CD4-positive, alpha-beta T cell (primary cell): ENCODE measurements around the gene XRCC5. TPM values are rescaled to one million over a fixed set of nuclear protein-coding genes. Genes with fewer than 3 reads are reported as not detected.

Experiments used
- ATAC-seq: fragments of 200-7000 bp; cut with Tn5 transposase; one replicate; pipeline ENCODE4 v1.10.0; 2022; ENCODE audit warnings: mild to moderate bottlenecking; ENCODE audit not compliant: poor library complexity
- CTCF ChIA-PET: fragments of 350-600 bp; sonication (Branson Sonifier 250); formaldehyde crosslinking; loops from one replicate; lab custom pipeline; 2021; ENCODE audit warnings: antibody characterized with exemption, inconsistent platforms; lab: Charles Lee
- POLR2A ChIA-PET: fragments of 350-600 bp; sonication (Branson Sonifier 250); formaldehyde crosslinking; loops from one replicate; lab custom pipeline; 2021; ENCODE audit warnings: antibody characterized with exemption, inconsistent platforms; lab: Charles Lee
- DNase-seq, 14 experiments: peaks; one replicate each; pipeline ENCODE4 v3.0.0-alpha.2; 2013 to 2020; ENCODE audit warnings: mixed read lengths in 2 of 14
- H3K27ac ChIP-seq, 2 donors: one replicate each; pipeline versions ENCODE4 v1.5.1 to v1.7.0; 2013; ENCODE audit warnings: low read length in 2 of 2, low read depth in 1 of 2, mild to moderate bottlenecking in 1 of 2
- H3K27me3 ChIP-seq, 2 experiments: 1 replicate in 1 of 2; 2 replicates in 1 of 2; pipeline versions ENCODE4 v1.6.1 to v1.7.0; 2013; ENCODE audit warnings: low read length in 2 of 2, control low read depth in 1 of 2, mild to moderate bottlenecking in 1 of 2, moderate library complexity in 1 of 2; ENCODE audit not compliant: insufficient read depth in 2 of 2, control insufficient read depth in 1 of 2
- H3K36me3 ChIP-seq: one replicate; pipeline ENCODE4 v1.6.1; 2013; ENCODE audit warnings: low read length, control low read depth; ENCODE audit not compliant: insufficient read depth
- H3K4me1 ChIP-seq: one replicate; pipeline ENCODE4 v1.6.1; 2013; ENCODE audit warnings: low read length, control low read depth; ENCODE audit not compliant: insufficient read depth
- H3K4me3 ChIP-seq: one replicate; pipeline ENCODE4 v1.5.1; 2013; ENCODE audit warnings: mild to moderate bottlenecking, low read length, moderate library complexity
- H3K9me3 ChIP-seq, 2 experiments: 1 replicate in 1 of 2; 2 replicates in 1 of 2; pipeline versions ENCODE4 v1.6.1 to v1.7.0; 2013; ENCODE audit warnings: low read length in 2 of 2, mild to moderate bottlenecking in 2 of 2, control low read depth in 1 of 2, moderate library complexity in 1 of 2; ENCODE audit not compliant: control insufficient read depth in 1 of 2, insufficient read depth in 1 of 2
- H3K27ac Mint-ChIP-seq: one replicate; pipeline ENCODE4 v1.8.0; 2020; ENCODE audit warnings: mixed read lengths
- H3K27me3 Mint-ChIP-seq: one replicate; pipeline ENCODE4 v1.8.0; 2021; ENCODE audit warnings: mixed read lengths
- H3K36me3 Mint-ChIP-seq: one replicate; pipeline ENCODE4 v1.8.0; 2021; ENCODE audit warnings: low read depth, mixed read lengths
- H3K4me1 Mint-ChIP-seq: one replicate; pipeline ENCODE4 v1.8.0; 2021; ENCODE audit warnings: low read depth, mixed read lengths
- H3K4me3 Mint-ChIP-seq: one replicate; pipeline ENCODE4 v1.8.0; 2020; ENCODE audit warnings: mild to moderate bottlenecking, mixed read lengths
- H3K9me3 Mint-ChIP-seq: one replicate; pipeline ENCODE4 v1.8.0; 2020; ENCODE audit warnings: mixed read lengths
- CTCF ChIP-seq: fragments of 200-600 bp; IDR thresholded peaks from one replicate; pipeline ENCODE4 v1.8.0; 2022; ENCODE audit warnings: antibody characterized with exemption, mild to moderate bottlenecking
- intact Hi-C, 2 experiments: fragments of 100-400 bp; cut with DNase I in 1 of 2; cut with micrococcal nuclease in 1 of 2; formaldehyde crosslinking; loops; one replicate each; pipeline versions ENCODE4 v1.15.1 to v1.9.0; 2023 to 2025; cut with DNase I, micrococcal nuclease
- total RNA-seq, 174 experiments: library from RNA in 2 of 174; stranded (reverse) in 2 of 174; gene quantifications; one replicate each; pipeline ENCODE4 v1.2.3 and lab custom pipeline; 2021 to 2026

Gene XRCC5
- total RNA-seq, 2 experiments from 2014 or later, result 126 to 129 TPM

- peaks cover 20% of the 10 kb centered on the region for H3K36me3 ChIP-seq
- Mint-ChIP-seq H3K9me3 (no peaks in the 10 kb centered on the region), H3K4me1 (no peaks in the 10 kb centered on the region), H3K4me3 (no peak overlapping the region), H3K27ac (no peak overlapping the region), H3K27me3 (no peaks in the 10 kb centered on the region), H3K36me3 (peaks cover 27% of the 10 kb centered on the region)
- H3K9me3 ChIP-seq, result no peaks in the 10 kb centered on the region
- H3K27me3 ChIP-seq, result no peaks in the 10 kb centered on the region
- TF ChIP-seq CTCF, result no peak
- H3K4me3 ChIP-seq, result no peak overlapping the region
- ChIA-PET POLR2A (interaction anchor here (1.5 kb wide), 1 partner anchor 10 kb away, joined by 4 read pairs; no protein-coding TSS in a partner anchor), CTCF (no interaction called here)
- ATAC-seq (no peak), DNase-seq (no peak)
- intact Hi-C loops, result no loop called here
- H3K27ac ChIP-seq, result no peak overlapping the region
- H3K4me1 ChIP-seq, result no peaks in the 10 kb centered on the region
These were observed 10.5 kb upstream of the XRCC5 start for GRCh38 chr2:216098421-216099334.

- Histone ChIP-seq H3K9me3 (no peaks in the 10 kb centered on the region), H3K36me3 (peaks cover 17% of the 10 kb centered on the region), H3K4me3 (no peak overlapping the region), H3K27ac (no peak overlapping the region), H3K4me1 (no peaks in the 10 kb centered on the region), H3K27me3 (no peaks in the 10 kb centered on the region)
- ChIA-PET POLR2A (no interaction called here), CTCF (no interaction called here)
- DNase-seq (no peak), ATAC-seq (no peak)
- no peak for TF ChIP-seq CTCF
- no peak overlapping the region for H3K27ac Mint-ChIP-seq
- no peaks in the 10 kb centered on the region for H3K9me3 Mint-ChIP-seq
- no peak overlapping the region for H3K4me3 Mint-ChIP-seq
- H3K27me3 Mint-ChIP-seq, result no peaks in the 10 kb centered on the region
- intact Hi-C loops, result no loop called here
- H3K4me1 Mint-ChIP-seq, result no peaks in the 10 kb centered on the region
- peaks cover 22% of the 10 kb centered on the region for H3K36me3 Mint-ChIP-seq
These were observed 8.0 kb upstream of the XRCC5 start for GRCh38 chr2:216101109-216101508.

- Mint-ChIP-seq H3K9me3 (no peaks in the 10 kb centered on the region), H3K36me3 (peaks cover 17% of the 10 kb centered on the region), H3K4me3 (no peak overlapping the region), H3K27ac (no peak overlapping the region), H3K27me3 (no peaks in the 10 kb centered on the region), H3K4me1 (no peaks in the 10 kb centered on the region)
- Histone ChIP-seq H3K36me3 (peaks cover 16% of the 10 kb centered on the region), H3K4me1 (peaks cover 2% of the 10 kb centered on the region), H3K4me3 (no peak overlapping the region), H3K9me3 (no peaks in the 10 kb centered on the region), H3K27ac (no peak overlapping the region), H3K27me3 (no peaks in the 10 kb centered on the region)
- ATAC-seq (no peak), DNase-seq (no peak)
- TF ChIP-seq CTCF, result no peak
- intact Hi-C loops, result no loop called here
- ChIA-PET CTCF (no interaction called here), POLR2A (interaction anchor here (0.6 kb wide), 1 partner anchor 34 kb away, joined by 3 read pairs; no protein-coding TSS in a partner anchor)
These were observed 5.9 kb upstream of the XRCC5 start for GRCh38 chr2:216103213-216103612.
